ENCODE measurements around the gene NT5DC2. TPM values are rescaled to one million over a fixed set of nuclear protein-coding genes. Genes with fewer than 3 reads are reported as not detected.

The NT5DC2 gene
- total RNA-seq, result 10 to 100 TPM; 18.3 to 50.3 (median 39.5) TPM

GRCh38 chr3:52533623-52534280, at the start of gene NT5DC2:
TSS of gene NT5DC2 (minus strand) at chr3:52533857. CDS start at chr3:52533737, 120 bp downstream.
- TF ChIP-seq, protein P1, sequence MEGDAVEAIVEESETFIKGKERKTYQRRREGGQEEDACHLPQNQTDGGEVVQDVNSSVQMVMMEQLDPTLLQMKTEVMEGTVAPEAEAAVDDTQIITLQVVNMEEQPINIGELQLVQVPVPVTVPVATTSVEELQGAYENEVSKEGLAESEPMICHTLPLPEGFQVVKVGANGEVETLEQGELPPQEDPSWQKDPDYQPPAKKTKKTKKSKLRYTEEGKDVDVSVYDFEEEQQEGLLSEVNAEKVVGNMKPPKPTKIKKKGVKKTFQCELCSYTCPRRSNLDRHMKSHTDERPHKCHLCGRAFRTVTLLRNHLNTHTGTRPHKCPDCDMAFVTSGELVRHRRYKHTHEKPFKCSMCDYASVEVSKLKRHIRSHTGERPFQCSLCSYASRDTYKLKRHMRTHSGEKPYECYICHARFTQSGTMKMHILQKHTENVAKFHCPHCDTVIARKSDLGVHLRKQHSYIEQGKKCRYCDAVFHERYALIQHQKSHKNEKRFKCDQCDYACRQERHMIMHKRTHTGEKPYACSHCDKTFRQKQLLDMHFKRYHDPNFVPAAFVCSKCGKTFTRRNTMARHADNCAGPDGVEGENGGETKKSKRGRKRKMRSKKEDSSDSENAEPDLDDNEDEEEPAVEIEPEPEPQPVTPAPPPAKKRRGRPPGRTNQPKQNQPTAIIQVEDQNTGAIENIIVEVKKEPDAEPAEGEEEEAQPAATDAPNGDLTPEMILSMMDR (IDR thresholded peaks at IDR 0.05), result no peak
- ATAC-seq (ENCODE audit: low FRiP score) (peak; percentile 64), DNase-seq (ENCODE audit: low spot score) (no peak)

DNA sequence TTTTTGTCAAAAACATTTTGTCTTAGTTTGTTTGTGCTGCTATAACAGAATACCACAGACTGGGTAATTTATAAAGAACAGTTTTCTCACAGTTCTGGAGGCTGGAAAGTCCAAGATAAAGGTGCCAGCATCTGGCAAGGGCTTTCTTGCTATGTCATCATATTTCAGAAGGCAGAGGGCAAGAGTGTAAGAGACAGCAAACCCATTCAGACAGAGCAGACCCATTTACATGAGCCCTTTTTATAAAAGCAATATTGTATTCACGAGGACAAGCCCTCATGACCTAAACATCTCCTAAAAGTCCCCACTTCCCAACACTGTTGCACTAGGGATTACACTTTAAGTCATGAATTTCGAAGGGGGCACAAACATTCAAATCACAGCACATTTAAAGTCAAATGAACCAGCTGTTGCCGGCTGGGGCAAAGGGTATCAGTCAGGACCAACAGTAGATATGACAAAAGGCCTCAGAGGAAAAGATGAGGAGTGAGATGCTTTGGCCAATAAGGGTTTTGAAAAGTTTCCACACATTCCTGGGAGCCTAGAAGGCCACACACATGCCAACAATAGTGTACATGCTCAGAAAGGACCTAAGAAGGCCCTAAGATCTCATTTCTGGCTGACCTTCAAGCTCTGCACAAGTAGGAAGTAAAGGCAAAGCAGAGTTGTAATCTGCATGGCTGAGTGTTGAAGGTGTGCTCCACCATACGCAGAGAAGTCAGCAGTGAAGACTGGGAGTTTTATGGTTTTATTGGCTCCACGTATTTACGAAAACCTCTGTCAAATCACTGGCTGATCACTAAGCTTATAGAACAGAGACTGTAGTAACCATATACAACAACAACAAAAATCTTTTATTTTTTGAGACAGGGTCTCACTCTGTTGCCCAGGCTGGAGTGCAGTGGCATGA, 40.7 kb upstream of the NT5DC2 start:
- DNase-seq (ENCODE audit: low spot score) (no peak), ATAC-seq (ENCODE audit: low FRiP score) (no peak)
- TF ChIP-seq, protein P1 (IDR thresholded peaks at IDR 0.05), result no peak

DNA sequence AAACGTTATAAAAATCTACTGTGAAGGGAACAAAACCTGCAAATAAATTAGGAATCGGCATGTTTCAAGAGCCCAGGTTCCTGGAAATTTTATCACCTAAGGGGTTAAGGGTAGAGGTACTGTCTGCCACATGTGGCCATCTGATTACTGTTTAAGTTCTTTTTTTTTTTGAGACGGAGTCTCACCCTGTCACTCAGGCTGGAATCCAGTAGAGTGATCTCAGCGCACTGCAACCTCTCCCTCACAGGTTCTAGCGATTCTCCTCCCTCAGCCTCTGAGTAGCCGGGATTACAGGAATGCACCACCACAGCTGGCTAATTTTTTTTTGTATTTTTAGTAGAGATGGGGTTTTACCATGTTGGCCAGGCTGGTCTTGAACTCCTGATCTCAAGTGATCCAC, 38.6 kb upstream of the NT5DC2 start:
- TF ChIP-seq, protein P1 (IDR thresholded peaks at IDR 0.05), result no peak
- DNase-seq (ENCODE audit: low spot score) (no peak), ATAC-seq (ENCODE audit: low FRiP score) (no peak)

DNA sequence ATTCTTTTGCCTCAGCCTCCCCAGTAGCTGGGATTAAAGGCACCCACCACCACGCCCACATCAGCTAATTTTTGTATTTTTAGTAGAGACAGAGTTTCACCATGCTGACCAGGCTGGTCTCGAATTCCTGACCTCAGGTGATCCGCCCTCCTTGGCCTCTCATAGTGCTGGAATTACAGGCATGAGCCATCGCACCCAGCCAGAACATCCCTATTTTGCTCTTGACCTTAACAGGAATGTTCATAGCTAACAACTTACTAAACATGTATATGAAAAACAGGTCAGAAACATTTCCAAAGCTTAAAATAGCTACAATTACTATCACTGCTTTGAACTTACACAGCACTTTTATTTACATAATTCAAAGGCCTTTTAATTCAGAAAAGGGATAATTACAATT, 36.4 kb upstream of the NT5DC2 start:
- TF ChIP-seq, protein P1 (IDR thresholded peaks at IDR 0.05), result no peak
- ATAC-seq (ENCODE audit: low FRiP score) (peak; percentile 54), DNase-seq (ENCODE audit: low spot score) (no peak)

DNA sequence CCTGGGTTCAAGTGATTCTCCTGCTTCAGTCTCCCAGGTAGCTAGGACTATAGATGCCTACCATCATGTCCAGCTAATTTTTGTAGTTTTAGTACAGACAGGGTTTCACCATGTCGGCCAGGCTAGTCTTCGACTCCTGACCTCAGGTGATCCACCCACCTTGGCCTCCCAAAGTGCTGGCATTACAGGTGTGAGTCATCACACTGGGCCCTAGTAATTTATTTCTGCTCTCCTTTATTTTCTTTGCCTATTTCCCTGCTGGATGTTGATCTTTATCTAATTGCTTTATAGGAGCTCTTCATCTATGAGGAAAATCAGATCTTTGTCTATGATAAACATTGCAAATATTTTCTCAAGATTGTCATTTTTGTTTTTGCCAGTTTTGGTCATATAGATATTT, 34.4 kb upstream of the NT5DC2 start:
- TF ChIP-seq, protein P1 (IDR thresholded peaks at IDR 0.05), result no peak
- no peak for DNase-seq (ENCODE audit: low spot score)
- ATAC-seq (ENCODE audit: low FRiP score), result no peak

GRCh38 chr3:52563984-52564383, 30.3 kb upstream of the NT5DC2 start:
- TF ChIP-seq, protein P1 (IDR thresholded peaks at IDR 0.05), result no peak
- ATAC-seq (ENCODE audit: low FRiP score) (no peak), DNase-seq (ENCODE audit: low spot score) (no peak)
